CD4-positive, alpha-beta T cell treated with Interleukin-15 for 1 hour (primary cell): Measurements from ENCODE around the gene GMIP.
"Not testable (repeated sequence)": the region's sequence is repeated elsewhere in the genome, so short reads cannot be mapped to it uniquely, and the experiment has no call there.

Experiments
- DNase-seq: peaks from one replicate; pipeline ENCODE4 v3.0.0-alpha.2; 2020

Gene GMIP, protein sequence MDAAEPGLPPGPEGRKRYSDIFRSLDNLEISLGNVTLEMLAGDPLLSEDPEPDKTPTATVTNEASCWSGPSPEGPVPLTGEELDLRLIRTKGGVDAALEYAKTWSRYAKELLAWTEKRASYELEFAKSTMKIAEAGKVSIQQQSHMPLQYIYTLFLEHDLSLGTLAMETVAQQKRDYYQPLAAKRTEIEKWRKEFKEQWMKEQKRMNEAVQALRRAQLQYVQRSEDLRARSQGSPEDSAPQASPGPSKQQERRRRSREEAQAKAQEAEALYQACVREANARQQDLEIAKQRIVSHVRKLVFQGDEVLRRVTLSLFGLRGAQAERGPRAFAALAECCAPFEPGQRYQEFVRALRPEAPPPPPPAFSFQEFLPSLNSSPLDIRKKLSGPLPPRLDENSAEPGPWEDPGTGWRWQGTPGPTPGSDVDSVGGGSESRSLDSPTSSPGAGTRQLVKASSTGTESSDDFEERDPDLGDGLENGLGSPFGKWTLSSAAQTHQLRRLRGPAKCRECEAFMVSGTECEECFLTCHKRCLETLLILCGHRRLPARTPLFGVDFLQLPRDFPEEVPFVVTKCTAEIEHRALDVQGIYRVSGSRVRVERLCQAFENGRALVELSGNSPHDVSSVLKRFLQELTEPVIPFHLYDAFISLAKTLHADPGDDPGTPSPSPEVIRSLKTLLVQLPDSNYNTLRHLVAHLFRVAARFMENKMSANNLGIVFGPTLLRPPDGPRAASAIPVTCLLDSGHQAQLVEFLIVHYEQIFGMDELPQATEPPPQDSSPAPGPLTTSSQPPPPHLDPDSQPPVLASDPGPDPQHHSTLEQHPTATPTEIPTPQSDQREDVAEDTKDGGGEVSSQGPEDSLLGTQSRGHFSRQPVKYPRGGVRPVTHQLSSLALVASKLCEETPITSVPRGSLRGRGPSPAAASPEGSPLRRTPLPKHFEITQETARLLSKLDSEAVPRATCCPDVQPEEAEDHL

DNA sequence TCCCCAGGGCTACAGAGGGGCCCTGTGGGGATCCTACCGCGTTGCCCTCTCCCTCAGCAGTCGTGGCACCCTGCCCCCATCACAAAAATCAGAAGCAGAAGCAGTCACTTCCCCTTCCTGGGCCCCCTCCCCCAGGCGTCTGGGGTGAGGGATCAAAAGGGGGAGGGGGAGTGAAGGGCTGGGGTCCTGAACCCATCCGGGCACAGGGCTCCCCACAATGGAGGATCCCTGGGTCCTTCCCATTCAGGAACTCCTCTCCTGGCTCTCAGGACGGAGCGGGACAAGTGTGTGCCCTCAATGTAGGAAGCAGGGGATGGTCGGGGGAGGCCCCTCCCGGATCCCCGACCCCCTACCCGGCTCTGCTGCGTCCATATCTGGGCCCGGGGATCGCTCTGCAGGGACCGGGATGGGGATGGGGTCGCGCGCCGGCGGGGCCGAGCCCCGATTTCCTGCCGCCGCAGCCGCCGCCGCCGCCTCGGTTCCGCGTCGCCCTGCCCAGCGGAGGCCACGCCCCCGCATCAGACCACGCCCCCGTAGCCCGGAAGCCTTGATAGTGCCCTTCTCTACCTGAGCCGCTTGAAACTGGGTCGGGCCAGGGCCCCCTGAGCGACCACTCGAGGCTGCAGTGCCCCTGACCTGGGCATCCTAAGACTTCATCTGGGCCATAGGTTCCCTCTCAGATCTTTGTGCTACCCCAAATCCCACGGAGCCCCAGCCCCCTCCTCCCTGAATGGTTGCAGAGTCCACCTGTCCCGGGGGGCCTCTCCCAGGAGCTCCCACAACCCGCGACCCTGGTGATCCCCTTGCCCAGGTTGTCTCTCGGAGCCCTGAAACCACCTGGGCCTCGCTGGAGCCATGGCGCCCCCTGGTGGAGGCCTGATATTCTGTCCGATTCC is at the start of gene GMIP:
Gene GMIP (minus strand): TSS at position 500 of the 896 bp plus-strand sequence. CDS start 128 bp downstream, at position 372.
- peak; percentile 87 for DNase-seq

DNA sequence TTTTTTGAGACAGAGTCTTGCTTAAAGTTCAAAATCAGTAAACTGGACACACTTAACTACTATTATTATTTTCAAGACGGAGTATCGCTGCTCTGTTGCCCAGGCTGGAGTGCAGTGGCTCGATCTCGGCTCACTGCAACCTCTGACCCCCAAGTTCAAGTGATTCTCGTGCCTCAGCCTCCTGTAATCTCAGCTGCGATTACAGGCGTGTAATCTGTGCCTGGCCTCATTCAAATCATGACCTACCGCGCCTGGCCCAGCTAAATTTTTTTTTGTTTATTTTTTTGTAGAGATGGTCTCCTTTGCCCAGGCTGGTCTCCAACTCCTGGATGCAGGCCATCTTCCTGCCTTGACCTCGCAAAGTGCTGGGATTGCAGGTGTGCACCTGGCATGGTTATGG is 48.2 kb upstream of the GMIP start:
- DNase-seq: no peak

DNA sequence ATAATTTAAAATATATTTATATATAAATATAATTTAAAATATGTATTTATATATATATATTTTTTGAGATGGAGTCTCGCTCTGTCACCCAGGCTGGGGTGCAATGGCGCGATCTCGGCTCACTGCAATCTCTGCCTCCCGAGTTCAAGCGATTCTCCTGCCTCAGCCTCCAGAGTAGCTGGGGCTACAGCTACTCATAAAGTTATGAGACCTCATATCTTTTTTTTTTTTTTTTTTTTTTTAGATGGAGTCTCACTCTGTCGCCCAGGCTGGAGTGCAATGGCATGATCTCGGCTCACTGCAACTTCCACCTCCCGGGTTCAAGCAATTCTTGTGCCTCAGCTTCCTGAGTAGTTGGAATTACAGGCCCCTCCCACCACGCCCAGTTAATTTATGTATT is 45.6 kb upstream of the GMIP start:
- DNase-seq: not testable (repeated sequence)

DNA sequence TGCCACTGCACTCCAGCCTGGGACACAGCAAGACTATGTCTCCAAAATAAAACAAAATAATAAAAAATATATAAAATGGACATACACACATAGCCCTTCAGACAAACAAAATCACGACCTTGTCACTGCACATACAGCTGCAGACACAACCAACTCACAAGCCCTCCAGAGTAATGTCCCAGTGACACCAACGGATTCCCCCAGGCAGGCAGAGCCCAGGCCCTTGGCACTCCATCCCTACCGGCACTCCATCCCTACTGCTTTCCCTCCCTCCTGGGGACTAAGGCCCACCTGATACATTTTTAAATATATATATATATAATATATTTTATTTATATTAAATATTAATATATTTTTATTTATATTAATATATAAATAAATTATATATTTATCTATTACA is 43.6 kb upstream of the GMIP start:
- DNase-seq: no peak

DNA sequence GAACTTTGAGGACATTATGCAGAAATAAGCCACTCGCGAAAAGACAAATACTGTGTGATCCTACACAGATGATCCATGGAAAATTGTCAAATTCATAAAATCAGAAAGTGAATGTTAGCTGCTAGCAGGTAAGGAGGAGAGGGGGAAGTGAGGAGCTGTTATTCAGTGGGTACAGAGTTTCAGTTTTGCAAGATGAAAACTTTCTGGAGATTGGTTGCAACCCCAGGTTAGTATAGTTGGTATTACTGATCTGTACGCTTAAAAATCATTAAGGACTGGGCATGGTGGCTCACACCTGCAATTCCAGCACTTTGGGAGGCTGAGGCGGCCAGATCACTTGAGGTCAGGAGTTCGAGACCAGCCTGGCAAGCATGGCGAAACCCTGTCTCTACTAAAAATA is 43.1 kb upstream of the GMIP start:
- DNase-seq: no peak

DNA sequence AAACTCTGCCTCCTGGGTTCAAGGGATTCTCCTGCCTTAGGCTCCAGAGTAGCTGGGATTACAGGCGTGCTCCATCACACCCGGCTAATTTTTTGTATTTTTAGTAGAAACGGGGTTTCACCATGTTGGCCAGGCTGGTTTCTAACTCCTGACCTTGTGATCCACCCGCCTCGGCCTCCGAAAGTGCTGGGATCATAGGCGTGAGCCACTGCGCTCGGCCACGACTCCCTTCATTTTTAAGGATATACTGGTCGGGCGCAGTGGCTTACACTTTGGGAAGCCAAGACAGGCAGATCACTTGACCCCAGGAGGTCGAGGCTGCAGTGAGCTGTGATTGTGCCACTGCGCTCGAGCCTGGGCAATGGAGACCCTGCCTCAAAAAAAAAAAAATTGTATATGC is 42.7 kb upstream of the GMIP start:
- not testable (repeated sequence) for DNase-seq

DNA sequence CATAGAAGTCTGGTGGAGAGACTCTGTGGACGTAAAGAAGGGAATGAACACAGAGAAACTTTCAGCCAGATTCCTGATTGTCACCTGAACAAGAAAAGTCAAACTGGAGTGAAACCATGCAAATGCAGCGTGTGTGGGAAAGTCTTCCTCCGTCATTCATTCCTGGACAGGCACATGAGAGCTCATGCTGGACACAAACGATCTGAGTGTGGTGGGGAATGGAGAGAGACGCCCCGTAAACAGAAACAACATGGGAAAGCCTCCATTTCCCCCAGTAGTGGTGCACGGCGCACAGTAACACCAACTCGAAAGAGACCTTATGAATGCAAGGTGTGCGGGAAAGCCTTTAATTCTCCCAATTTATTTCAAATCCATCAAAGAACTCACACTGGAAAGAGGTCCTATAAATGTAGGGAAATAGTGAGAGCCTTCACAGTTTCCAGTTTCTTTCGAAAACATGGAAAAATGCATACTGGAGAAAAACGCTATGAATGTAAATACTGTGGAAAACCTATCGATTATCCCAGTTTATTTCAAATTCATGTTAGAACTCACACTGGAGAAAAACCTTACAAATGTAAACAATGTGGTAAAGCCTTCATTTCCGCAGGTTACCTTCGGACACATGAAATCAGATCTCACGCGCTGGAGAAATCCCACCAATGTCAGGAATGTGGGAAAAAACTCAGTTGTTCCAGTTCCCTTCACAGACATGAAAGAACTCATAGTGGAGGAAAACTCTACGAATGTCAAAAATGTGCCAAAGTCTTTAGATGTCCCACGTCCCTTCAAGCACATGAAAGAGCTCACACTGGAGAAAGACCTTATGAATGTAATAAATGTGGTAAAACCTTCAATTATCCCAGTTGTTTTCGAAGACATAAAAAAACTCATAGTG is 36.0 kb upstream of the GMIP start:
- no peak for DNase-seq

DNA sequence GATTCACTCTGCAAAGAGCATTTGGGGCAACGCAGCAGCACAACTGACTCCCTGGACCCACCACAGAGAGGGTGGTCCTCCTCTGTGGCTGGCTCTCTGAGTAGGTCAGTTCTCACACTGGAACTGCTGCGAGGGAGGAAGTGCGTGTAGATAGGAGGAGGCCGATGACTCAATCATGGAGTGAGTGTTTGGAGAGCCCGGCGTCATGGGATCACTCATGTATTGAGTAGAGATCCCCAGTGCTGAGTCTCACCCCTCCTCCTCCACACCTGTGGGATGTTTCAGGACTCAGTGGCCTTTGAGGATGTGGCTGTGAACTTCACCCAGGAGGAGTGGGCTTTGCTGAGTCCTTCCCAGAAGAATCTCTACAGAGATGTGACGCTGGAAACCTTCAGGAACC is 34.1 kb upstream of the GMIP start:
- DNase-seq: no peak

DNA sequence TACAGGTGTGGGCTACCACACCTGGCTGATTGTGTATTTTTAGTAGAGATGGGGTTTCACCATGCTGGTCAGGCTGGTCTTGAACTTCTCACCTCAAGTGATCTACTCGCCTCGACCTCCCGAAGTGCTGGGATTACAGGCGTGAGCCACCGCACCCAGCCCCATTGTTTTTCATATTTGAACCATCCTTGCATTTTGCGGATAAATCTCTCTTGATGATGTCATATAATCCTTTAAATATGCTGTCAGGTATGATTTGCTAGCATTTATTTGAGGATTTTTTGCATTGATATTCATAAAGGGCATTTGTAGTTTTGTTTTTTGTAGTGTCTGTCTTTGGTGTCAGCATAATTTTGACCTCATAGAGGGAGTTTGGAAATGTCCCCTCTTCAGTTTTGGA is 30.9 kb upstream of the GMIP start:
- DNase-seq: no peak

DNA sequence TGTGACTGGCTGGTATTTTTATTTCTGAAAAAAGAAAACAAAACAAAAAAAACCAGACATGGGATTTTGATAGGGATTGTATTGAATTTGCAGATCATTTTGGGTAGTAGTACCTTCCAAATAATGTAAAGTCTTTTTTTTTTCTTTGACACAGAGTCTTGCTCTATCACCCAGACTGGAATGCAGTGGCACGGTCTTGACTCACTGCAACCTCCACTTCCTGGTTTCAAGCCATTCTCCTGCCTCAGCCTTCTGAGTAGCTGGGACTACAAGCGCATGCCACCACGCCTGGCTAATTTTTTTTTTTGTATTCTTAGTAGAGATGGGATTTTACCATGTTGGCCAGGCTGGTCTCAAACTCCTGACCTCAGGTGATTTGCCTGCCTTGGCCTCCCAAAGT is 29.4 kb upstream of the GMIP start:
- no peak for DNase-seq

DNA sequence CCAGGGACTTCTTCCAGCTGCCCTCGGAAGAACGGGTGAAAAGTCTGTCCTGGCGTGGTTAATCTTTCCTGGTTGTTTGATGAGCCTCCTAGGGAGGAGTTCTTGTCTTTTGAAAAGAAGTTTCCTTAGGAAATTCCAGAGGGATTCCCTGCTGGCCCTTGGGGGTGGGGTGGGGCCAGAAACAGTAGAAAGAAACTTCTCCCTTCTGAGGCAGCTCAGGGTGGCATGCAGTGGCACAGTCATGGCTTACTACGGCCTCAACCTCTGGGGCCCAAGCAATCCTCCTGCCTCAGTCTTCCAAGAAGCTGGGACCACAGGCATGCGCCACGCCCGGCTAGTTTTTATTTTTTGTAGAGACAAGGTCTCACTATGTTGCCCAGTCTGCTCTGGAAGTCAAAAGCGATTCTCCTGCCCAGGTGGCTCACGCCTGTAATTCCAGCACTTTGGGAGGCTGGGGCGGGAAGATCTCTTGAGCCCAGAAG is 26.7 kb upstream of the GMIP start:
- DNase-seq: no peak

DNA sequence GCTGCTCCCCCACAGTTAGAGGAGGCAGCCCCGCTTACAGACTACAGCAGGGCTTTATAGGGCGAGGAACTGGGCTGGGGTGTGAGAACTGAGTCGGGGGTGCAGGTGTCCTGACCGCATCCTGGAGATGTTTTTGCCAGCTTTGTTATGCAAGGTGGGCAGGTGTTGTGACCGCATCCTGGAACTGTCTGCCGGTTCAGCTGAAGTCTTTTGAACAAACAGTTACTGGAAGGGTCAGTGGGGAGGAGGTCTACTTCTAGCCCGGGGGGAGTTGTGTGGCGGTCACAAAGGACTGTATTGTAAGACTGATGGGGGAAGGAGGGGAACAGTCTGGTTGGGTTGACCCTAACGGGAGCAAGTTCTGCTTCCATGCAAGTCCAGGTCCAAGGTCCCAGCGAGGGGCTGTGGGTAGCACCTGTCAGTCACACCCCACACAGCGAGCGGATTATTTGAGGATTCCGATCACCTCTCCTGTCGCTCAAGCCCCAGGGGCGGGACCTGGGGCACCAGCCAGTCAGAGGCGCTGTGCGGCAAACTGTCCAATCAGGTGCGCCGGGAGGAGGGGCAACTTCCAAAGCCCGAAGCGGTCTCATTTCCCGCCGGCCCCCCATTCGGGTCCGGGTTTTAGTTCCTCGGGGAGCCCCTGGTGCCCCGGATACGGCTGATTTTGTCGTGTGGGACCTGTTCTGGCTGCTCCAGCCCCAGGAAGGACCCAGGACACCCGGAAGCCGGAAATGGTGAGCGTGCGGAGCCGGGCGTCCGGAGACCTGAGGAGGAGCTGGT is 25.0 kb upstream of the GMIP start, which contains the start of gene ZNF101:
Gene ZNF101 (plus strand): TSS at position 610 of the 783 bp plus-strand sequence. CDS start 125 bp downstream, at position 735.
- DNase-seq: peak; percentile 95

DNA sequence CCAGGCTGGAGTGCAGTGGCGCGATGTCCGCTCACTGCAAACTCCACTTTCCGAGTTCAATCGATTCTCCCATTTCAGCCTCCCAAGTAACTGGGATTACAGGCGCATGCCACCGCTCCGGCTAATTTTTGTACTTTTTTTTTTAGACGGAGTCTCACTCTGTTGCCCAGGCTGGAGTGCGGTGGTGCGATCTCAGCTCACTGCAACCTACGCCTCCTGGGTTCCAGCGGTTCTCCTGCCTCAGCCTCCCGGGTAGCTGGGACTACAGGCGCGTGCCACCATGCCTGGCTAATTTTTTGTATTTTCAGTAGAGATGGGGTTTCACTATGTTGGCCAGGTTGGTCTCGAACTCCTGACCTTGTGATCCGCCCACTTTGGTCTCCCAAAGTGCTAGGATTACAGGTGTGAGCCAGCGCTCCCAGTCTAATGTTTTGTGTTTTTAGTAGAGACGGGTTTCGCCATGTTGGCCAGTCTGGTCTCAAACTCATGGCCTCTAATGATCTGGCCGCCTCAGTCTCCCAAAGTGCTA is 22.0 kb upstream of the GMIP start:
- not testable (repeated sequence) for DNase-seq

DNA sequence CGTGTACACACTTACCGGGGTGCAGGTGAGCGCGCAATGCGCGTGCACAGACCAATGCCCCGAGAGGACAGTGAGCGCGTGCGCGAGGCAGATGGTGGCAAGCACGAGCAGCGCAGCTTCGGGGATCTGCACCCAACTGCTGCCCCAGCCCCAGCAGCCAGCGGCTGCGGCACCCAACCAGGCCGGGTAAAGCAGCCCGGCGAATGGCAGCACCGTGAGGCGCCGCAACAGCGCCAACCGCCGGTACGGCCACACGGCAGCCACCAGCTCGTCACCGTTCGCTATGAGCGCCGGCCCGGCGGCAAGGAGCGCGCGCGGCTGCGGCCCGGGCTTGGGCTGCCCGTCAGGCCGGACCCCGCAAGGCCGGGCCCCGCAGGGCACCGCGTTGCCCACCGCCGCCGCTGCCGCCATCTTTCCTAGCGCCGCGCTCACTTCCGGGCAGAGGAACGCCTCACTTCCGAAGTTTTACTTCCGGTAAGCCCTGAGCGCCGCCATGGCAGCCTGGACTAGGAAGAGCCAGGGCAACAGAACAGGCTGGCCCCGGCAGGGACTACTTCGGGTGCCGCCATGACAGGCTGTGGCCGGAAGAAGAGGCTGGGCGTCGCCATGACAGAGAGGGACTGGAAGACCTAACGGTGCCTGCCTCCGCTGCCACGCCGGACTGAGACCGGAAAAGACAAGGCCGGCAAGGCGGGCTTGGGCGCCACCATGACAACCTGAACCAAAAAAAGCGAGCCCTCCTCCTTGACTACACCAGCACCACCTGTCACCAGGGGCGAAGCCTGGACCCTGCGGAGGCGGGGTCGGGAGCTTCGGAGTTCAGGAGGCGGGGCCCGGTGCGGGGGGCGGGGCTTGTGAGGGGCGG is 20.0 kb upstream of the GMIP start, which contains the start of gene ATP13A1:
Gene ATP13A1 (minus strand): TSS at position 421 of the 865 bp plus-strand sequence. CDS start 10 bp downstream, at position 411.
- DNase-seq: peak; percentile 99

DNA sequence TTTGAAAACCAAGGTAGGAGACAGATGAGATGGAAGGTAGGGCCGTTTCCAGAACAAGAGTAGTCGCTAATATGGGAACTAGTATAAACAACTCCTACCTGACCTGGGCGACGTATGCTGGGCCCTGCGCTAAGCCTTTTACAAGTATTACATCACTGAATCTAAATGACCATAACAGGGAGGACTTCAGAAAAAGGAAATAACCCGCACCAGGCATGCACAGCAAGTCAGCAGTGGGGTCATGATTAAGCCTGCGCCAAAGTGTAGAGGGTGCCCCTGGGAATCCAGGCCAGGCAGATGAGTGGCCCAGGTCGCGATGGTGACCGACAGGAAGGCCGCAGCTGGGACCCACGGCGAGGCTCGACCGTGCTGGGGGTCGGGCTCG is 19.4 kb upstream of the GMIP start:
- no peak for DNase-seq

DNA sequence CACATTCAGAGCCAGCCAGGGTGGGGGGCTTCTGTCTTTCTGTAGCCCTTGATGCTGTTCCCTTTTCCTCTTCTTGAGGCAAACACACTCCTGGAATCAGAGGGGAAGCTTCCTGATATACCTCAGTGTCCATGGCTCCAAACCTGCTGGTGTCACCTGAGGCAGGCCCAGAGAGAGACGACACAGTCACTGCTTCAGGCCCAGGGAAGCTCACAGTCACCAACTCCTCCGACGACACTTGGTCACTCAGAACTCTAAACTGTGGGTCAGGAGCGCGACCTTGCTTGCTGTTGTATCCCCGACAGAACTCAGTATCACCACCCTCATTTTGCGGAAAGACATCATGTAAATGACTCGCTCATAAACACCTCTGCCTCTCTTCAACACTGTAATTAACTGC is 18.9 kb upstream of the GMIP start:
- no peak for DNase-seq

DNA sequence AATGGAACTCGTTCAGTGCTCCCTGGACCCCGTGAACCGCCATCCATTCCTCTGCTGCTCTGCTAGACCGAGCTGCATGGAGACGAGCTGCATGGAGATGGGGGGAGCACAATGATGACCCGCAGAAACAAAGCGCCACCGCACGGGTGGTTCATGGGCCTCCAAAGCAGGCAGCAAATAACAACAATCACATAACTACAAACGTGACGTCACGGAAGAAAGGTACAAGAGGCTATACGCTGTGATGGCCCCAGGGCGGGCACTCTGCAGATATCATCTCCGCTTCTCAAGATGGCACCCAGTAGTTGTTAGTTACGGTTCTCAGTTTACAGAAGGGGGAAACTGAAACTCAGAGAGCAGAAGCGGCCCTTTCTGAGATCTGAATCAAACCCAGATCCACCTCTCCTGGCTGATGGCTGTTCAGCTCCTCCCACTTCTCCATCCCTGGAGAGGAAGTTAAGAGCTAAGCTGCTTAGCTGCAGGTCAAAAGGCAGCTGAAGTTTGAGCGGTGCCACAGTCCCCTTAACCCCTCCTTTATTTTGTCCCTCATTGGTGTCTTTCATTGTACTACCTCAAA is 18.3 kb upstream of the GMIP start:
- peak; percentile 70 for DNase-seq

DNA sequence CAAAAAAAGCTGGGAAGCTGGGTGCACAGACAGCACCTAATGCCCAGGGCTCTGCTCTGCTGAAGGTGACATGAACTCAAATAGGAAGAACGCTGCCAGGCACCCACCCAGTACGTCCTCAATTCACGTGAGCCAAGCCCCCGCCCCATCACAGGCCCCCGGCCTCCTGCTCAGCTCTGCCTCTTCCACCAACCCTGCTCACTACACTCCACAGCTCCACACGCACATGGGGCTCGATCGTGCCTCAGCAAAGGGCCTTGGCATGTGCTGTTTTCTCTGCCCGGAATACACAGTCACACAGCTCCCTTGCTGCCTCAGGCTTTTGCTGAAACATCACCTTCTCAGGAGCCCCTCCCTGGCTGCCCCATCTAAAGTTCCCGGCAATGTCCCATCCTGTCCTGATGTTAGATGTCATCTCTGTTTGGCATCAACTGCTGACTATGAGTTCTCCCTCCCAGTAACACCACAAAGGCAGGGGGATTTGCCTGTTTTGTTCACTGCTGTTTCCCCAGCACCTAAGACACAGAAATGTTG is 17.8 kb upstream of the GMIP start:
- no peak for DNase-seq
